Right lung (tissue), 5 donors: ENCODE data around the gene FREM2. TPM values are rescaled to one million over a fixed set of nuclear protein-coding genes. Genes with fewer than 3 reads are reported as not detected.

ENCODE experiments used
- DNase-seq, 2 donors: peaks; one replicate each; pipeline ENCODE4 v3.0.0-alpha.2; 2013
- polyA plus RNA-seq, 5 donors: library from polyadenylated mRNA; unstranded; fragments of 120-200 nt; gene quantifications; one replicate each; pipeline versions ENCODE4 v1.2.1 to v1.2.3, GENCODE V29; 2013; ENCODE audit warnings: inconsistent platforms in 1 of 5, low replicate concordance in 1 of 5; ENCODE audit not compliant: insufficient read length in 5 of 5, insufficient read depth in 1 of 5

Gene FREM2
- polyA plus RNA-seq, 5 donors = 21.2 to 51.1 (median 41.9) TPM

GRCh38 chr13:38819596-38819995 is 132.7 kb downstream of the FREM2 start:
- no peak for DNase-seq

DNA sequence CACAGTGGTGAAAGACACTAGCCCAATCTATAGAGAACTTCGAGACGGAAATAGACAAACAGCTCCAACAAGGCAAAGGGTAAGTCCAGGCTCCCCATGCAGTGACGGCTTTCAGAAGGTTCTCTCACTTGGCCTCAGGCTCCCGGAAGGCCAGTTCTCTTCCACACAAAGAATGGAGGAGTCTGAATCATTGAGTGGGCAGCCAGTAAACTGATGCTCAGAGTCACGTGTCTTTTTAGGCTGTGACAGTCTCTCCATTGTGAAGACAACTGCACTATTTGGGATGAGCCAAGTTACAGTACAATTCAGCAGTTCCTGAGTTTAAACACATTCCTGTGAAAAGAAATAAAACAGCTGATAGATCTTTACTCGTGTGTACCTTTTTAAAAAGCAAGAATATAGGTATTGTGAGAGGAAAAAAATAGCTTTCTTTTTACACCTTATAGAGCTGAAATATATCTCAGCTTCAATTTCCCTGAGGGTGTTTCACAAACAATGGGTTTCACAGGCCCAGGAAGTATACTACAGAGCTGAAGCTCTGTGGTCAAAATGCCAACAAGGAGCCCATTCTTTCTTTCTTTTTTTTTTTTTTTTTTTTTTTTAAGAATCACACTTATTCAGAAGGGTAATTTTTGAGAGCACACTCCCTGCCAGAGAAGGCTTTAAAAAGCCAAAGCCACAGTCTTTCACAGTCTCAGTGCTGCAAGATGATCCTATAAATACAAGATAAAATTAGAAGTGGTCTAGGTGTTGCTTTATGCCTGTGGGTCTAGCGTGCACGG is 135.1 kb downstream of the FREM2 start:
- DNase-seq = no peak

DNA sequence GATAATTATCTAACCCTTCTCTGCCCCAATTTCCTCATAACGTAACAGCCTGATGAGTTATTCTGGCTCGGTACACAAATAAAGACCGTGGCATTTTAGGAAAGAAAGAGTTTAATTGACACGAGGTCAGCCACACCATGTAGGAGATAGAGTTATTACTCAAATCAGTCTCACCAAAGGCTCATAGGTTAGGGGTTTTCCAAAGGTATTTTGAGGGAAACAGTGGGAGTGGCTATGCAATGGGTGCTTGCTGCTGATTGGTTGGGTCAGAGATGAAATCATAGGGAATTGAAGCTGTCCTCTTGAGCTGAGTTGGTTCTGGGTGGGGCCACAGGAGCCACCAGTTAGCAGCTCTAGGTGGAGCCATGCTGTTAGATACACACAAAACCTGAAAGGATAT is 137.5 kb downstream of the FREM2 start:
- no peak for DNase-seq

DNA sequence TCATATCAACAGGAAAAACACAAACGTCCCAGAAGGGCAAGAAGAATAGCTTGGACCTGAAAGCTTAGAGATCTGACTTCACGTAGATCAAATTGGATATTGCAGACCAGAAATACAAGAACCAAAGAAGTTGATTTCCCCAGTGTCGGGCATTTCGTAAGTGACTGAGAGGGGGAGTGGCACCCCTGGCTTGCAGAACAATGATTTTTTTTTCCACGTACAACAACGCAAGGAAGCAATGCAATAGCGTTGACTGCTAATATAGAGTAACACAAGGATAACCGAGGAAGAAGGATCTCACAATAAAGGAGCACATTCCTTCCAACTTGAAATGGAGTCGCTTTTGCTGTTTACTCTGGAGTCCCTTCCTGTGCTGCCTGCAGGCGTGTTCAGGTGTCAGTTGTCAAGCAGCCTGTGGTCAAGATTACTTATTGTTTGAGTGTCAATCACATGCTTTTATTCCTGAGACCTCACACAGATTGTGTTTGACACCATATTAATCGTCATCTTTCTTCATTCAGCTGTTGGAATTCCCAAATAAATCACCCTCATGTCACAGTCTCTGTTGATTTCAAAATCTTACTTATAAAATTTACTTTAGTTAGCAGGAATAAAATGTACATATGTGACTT is 139.4 kb downstream of the FREM2 start:
- DNase-seq = no peak

GRCh38 chr13:38830442-38831045 is 143.7 kb downstream of the FREM2 start:
- DNase-seq = no peak

GRCh38 chr13:38844581-38844980 is 157.7 kb downstream of the FREM2 start:
- no peak for DNase-seq

GRCh38 chr13:38848360-38848759 is 161.5 kb downstream of the FREM2 start:
- DNase-seq = no peak

DNA sequence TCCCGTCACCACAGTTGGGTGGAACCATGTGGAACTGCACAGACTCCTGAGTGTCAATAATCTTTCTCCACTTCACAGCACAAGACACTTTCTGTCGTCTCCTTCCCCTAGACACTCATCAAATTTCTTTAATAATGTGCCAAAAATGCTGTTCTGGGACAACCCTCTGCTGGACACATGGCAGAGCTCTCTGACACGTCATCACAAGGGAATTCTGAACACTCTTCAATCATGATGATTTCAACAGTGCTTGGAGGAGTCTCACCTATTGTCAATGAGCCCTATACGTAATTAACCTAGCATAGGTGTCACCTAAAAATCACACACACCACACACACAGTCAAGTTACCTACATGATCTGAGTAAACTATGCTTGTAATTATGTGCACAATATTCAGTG is 162.4 kb downstream of the FREM2 start:
- DNase-seq = no peak

DNA sequence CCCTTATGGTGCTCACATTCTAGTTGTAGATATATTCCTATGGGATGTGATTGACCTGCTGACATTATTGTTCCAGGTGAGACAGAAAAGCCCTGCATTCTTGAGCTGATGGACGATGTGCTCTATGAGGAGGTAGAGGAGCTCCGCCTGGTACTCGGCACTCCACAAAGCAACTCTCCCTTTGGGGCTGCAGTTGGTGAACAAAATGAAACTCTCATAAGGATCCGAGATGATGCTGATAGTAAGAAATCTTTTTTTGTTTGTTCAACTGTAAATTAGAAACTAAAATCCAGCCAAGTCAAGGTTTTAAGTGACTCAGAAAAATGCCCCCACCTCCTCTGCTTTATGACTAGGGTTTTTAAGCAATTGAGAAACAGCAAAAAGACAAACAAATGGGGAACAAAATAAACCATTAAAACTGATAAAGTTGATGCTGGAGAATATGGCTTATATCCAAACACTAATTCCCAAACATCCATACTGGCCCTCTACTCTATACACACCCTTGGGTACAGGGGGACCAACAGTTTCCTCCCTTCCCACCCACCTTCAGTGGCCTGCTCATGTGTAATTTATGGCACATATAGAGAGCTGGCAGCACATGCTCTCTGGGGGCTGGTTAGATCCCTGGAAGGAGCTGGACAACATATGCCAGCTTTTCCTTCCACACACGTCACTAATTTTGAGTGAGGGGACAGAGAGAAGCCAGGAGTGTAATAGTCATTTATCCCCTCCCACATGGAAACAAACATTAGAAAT is 164.2 kb downstream of the FREM2 start:
- no peak for DNase-seq

DNA sequence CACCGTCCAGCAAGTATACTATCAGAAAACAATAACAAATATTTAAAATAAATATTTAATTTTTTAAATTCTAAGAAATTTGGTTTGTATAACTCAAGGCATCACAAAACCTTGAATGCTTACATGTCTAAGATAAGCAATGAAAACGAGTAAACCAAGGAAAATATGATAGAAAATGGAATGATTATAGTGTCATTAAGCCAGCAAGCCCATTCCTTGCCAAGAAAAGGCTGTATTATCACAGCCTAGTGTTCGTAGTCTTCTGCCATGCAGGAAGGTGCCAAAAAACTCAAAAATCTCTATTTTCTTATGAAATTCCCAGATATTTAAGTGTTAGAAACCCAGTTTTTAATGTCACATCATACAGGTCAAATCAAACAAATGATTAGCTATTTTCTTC is 167.3 kb downstream of the FREM2 start:
- DNase-seq = no peak

DNA sequence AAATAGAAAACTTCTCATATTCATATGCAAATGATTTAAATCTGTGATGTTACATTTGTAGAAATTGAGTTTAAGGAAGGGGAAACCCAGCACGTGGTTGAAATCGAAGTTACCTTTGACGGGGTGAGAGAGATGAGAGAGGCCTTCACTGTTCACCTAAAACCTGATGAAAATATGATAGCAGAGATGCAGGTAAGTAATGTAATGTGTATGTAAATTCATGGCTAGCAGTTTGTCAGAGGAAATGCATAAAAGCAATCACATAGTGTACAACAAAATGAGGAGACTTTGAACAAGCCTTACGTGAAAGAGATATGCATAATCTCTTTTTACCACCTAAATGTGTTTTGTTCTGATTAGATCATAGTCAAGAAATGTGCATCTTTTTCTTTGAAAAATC is 169.2 kb downstream of the FREM2 start:
- no peak for DNase-seq

DNA sequence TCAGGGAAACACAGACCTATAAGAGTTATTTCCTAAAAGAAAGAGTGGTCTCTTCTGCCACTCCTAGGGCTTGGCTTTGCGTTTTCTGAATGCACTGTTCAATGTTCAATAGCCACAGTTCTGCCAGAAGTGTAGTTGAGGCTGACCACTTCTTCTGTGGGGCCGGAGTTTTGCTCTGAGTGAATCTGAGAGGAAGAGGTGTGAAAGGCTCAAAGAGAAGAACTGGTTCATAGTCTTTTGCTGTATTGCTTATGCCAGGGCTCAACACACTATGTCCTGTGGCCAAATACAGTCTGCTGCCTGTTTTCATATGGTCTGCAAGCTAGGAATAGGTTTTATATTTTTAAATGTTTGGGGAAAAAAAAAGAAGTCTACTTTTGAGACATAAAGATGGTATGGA is 175.6 kb downstream of the FREM2 start:
- DNase-seq = no peak

DNA sequence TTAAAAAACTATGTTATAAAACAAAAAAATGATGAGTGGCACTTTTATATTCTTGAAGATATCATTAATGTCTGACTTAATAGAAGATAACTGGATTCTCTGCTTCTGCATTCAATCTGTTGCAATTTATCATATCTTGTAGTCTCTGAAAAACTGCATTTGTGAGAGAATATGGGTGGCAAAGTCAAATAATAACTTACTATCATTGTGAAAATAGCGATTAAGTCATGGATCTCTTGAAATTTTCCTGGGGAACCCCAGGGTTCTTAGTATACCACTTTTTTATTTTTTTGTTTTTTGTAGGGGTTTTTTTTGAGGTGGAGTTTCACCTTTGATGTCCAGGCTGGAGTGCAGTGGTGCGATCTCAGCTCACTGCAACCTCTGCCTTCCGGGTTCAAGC is 176.7 kb downstream of the FREM2 start:
- DNase-seq = no peak

DNA sequence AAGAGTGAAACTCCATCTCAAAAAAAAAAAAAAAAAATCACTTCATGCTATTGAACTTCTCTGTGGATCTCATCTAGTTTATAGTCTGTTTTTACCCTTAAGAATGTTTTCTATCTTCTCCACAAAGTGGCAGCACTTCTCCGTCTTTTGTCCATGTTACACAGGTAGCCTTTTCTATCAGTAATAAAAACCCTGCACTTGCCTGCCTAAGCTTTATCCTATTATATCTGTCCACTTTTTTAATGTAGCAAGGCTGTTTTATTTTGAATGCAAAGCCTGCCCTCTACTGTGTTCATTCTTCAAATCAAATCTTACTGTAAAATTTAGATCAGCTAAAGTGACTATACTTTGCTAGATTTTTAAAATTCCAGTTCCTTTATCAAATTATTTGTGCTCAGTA is 179.8 kb downstream of the FREM2 start:
- DNase-seq = no peak

GRCh38 chr13:38868399-38868798 is 181.5 kb downstream of the FREM2 start:
- no peak for DNase-seq

- DNase-seq = no peak
Measured at GRCh38 chr13:38868870-38869269, 182.0 kb downstream of the FREM2 start.

DNA sequence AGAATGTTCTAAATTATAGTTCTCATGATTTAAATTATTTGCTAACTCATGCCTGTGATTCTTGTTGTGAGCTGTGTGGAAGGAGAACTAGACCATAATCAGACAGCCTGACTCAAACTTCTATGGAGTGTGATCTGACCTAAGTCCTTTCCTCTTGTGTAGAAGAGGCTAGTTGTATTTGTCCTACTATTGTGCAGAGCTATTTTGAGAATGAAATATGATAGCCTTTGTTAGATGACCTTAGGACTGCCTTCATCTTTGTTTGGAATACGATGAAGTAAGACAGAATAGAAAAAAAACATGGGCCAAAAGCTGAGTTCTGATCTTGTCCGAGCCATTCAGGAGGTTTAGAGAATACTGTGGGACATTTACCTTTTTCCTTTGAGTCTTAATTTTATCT is 184.4 kb downstream of the FREM2 start:
- no peak for DNase-seq

GRCh38 chr13:38872693-38873092 is 185.8 kb downstream of the FREM2 start:
- DNase-seq = peak; percentile 29 to 34

DNA sequence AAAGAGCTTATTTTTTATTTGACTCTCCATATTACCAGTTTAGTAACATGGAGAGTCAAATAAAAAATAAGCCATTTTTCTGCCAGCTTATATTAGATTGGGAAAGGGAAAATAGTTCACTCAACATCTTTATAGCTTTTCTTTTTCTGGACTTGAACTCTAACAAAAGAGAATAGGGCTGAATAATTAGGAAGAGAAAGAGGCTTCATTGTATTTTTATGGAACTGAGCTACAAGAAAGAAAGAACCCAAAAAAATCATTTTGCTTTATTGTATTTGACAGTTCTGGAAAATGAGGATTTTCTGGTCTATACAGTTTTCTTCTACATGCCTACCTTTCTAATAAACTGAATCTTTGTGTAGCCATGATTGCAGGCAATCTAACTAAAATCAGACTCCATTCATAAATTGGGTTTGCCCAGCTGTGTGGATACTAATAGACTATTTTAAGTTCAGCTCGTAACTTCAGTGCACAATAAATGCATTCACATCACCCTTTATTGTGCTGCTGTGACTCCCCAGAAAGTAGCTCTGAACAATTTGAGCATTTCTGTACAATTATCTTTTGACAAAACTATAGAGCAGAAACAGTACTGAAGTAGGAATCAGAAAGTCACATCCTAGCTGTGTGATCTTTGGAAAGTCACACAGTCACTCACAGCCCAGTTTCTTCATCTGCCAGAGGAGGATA is 188.5 kb downstream of the FREM2 start:
- no peak for DNase-seq

DNA sequence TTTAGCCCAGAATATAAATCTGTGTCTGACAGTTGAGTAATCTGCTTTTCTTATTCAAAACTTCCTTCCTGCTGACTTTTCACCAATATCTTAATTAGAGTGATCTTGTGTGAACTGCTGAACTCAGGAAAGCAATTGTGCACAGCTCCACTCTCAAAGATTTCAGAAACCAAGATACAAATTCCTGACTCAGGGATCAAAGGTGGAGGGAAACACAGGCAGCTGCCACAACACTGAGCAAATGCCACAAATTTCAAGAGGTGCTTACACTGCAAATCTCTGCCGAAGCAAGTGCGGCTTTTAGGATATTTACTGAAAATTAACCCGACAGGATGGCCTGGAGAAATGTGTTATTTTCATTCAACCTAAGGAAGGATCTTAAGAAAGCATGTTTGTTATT is 192.4 kb downstream of the FREM2 start:
- DNase-seq = peak in 1 of 2 donors; percentile 10

GRCh38 chr13:38879786-38880185 is 192.9 kb downstream of the FREM2 start:
- no peak for DNase-seq

DNA sequence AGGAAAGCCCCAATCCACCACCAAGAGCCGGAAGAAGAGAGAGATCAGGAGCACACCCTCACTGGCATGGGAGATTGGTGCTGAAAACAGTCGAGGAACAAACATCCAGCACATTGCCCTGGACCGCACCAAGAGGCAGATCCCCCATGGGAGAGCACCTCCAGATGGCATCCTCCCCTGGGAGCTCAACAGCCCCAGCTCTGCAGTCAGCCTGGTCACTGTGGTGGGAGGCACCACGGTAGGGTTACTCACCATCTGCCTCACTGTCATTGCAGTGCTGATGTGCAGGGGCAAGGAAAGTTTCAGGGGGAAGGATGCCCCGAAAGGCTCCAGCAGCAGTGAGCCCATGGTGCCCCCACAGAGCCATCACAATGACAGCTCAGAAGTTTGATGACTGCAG is 193.5 kb downstream of the FREM2 start:
- no peak for DNase-seq
